HG02840 (cell line): ENCODE measurements around the gene USP24.
"Not testable (repeated sequence)": the region's sequence is repeated elsewhere in the genome, so short reads cannot be mapped to it uniquely, and the experiment has no call there.

Experiments used
- ATAC-seq: cut with Tn5 transposase; IDR thresholded peaks from one replicate; pipeline ENCODE4 v1.9.1; 2021; ENCODE audit warnings: mild to moderate bottlenecking, moderate library complexity, moderate number of reproducible peaks; ENCODE audit not compliant: unreplicated experiment, low FRiP score

The USP24 gene

DNA sequence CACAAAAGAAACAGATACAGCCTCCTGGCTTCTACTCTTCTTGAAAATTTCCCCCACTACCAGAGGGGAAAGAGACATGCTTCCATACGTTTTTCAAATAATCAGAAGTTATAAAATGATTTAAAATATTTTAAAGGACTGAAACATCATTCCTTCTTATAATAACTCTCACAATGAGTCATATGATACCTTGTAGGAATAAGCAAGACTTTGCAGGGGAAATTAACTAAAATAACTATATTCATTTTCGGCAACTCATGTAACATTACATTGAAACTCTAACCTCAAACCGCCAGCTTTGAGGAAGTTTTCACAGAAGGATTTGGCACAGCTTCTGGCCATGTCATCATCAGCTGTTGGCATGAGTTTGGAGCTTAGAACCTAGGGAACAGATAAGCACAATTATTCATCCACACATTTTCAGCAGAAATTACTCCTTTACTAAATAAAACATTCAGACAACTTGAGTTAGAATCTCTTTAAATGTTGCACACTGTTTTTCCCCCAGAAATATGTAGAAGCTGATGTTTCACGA is 85.9 kb downstream of the USP24 start:
- no peak for ATAC-seq

DNA sequence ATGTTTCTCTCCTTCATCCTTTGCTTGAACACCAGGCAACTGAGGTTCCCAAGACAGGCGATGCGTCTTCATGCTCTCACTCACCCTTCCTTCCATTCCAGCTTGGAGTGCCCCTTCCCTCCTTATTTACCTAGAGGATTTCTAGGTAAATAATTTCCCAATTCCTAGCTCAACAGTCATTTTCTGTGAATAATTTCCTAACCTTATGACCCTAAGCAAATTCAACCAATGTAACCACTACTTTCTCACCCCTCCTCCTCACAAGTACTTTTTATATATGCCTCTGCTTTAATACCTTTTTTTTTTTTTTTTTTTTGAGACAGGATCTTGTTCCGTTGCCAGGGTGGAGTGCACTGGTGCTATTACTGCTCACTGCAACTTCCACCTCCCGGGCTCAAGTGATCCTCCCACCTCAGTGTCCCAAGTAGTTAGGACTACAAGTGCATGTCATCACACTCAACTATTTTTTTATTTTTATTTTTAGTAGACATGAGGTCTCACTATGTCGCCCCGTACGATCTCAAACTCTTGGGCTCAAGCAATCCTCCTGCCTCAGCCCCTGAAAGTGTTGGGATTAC is 86.7 kb downstream of the USP24 start:
- ATAC-seq = no peak

DNA sequence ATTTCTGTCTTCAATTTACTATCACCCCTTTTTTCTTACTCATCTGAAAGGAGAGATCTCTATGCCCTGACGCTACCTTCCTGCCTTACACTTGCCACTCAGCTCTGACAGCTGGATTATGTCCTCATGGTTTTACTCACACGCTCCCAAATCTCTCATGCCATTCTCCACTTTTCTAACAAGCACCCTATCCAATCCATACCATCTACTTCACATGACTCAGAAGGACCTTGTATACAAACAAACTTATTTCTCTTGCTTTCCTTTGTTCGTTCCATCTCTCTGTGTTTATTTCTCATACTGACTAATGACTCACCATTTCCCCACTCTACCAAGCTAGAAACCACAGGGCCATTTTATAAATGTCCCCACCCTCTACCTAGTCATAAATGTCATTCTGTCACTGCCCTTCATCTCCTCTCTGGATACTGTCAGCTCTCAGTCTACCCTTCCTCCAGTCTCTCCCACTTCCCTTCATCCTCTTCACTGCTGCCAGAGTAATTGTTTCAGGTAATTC is 87.3 kb downstream of the USP24 start:
- no peak for ATAC-seq

DNA sequence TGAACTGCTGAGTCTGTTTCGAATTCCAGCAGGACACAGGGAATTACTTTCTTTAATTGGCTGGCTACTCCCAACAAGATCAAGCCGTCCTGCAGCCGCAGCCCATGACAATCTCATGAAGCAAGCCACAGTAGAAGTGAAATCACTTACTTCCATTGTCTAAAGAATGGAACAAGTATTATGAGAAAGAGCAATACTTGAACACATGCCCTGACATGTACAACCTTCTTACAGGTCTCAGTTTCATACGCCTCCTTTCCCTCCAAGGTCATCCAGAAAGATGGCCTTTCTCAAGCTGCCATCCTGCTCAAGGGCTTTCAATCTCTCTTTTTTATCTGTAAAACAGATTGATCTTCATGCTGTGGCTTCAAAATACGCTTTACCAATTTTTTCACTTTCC is 90.7 kb downstream of the USP24 start:
- ATAC-seq = no peak

DNA sequence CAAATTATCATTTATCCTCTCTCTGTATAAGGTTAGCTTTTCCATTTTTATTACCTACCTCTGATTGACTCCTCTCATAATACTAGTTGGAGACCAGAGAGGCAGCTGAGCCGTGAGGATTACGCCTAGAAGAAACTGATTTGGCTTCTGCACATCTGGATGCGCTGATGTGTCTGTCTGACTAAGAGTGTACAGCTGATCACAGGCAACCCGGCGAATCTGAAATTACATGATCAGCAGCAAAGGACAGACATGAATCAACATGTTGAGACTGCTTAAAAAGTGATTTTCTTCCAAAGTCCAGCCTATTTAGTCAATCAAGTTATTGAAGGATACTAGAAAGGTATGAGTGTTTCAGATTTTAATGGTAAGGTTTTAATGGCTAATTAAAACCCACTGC is 94.6 kb downstream of the USP24 start:
- no peak for ATAC-seq

DNA sequence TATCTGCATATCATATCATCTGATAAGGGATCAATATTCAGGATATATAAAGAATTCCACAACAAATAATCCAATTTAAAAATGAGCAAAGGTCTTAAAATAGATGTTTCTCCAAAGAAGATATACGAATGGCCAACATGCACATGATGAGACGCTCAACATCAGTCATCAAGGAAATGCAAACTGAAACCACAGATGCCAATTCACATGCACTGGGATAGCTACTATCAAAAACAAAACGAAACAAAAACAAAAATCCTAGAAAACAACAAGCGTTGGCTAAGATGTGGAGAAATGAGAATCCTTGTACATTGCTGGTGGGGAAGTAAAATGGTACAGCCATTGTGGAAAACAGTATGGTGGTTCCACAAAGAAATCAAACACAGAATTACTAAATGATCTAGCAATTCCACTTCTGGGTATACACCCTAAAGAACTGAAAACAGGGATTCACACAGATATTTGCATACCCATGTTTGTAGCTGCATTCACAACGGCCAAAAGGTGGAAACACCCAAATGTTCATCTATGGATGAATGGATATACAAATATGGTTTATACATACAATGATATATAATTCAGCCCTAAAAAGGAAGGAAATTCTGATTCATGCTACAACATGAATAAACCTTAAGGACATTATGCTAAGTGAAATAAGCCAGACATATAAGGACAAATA is 96.4 kb downstream of the USP24 start:
- ATAC-seq = no peak

DNA sequence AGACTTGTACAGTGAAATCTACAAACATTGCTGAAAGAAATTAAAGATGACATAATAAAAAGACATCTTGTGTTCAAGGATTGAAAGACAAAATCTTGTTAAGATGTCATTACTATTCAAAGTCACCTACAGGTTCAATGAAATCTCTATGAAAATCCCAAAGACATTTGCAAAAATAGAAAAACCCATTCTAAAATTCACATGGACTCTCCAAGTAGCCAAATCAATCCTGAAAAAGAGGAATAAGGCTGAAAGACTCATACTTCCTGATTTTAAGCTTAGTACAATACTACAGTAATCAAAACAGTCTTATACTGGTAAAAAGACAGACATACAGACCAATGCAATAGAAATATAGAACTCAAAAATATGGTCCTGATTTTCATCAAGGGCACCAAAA is 97.2 kb downstream of the USP24 start:
- ATAC-seq = no peak

DNA sequence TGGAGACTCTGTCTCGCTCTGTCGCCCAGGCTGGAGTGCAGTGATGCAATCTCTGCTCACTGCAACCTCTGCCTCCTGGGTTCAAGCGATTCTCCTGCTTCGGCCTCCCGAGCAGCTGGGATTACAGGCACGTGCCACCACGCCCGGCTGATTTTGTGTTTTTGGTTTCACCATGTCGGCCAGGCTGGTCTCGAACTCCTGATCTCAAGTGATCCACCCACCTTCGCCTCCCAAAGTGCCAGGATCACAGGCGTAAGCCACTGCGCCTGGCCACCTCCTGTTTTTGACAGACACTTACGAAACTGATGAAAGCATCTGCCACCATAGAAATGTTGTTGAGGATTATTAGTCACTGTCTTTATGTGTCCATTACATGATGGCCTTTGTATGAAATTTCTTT is 106.2 kb downstream of the USP24 start:
- ATAC-seq = not testable (repeated sequence)

DNA sequence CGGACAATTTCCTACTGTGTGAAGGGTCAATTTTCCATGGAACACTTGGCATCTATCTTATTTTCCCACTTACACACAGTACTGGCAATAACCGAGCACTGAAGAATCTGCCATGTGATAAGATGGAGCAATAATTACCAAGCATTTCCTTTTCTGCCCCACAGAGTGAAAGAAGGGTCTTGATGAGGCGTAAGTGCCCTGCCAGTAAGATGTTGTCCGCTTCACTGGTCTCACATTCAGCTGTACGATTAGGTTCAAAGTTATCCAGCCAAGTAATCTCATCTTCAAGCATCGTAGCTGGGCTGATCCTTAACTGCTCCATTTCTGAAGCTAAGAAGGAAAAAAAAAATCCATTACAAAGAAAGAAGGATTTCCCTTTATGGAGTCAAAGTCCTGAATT is 108.1 kb downstream of the USP24 start:
- no peak for ATAC-seq

DNA sequence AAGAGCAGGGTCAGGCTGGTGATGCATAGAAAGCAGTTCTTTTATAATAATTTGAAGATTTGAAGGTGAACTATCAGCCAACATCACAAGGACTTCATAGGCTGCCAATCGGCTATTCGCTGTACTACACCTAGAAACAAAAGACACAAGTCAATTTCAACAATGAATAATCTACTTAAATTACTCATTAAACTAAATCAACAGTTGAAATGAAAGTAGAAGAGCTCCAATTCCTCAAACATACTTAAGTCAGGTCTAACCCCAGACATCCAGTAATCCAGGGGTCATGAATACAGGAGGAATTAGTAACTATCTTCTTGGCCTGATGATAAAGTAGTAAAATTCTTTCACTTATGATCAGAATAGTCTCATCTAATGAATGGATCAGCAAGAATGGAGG is 111.3 kb downstream of the USP24 start:
- no peak for ATAC-seq

DNA sequence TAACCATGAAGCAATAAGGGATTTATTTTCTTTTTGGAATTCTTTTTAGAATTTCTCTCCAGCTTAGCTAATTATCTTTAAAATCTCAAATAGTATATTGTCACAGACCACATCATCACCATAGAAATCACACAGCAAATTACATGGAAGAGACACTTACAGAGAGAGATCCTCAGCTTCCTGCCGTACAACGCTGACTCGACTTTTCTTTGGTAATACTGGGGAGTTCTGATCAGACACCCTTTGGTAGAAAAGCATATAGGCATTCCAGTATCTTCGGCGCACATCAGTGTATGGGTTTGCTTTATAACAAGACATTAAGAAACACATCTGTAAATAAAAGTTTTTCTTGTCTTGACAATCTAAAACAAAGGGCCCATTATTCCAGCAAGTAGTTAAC is 120.1 kb downstream of the USP24 start:
- no peak for ATAC-seq

DNA sequence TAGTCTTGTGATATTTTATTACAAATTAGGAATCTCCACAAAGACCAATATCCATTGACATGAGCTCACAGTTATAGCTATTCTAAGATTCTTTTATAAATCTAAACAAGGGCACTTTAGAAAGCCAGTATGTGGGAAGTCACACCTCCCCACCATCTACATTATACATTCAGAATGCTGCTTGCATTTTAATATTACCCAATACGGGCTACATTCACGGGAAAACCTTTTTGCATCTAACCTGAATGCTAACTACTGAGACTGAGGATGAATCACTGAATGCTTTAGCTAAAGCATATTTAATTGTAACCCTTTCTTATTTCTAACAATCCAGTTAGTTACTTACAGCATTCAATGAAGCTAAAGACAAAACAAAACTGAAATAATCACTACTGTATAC is 122.7 kb downstream of the USP24 start:
- ATAC-seq = no peak

DNA sequence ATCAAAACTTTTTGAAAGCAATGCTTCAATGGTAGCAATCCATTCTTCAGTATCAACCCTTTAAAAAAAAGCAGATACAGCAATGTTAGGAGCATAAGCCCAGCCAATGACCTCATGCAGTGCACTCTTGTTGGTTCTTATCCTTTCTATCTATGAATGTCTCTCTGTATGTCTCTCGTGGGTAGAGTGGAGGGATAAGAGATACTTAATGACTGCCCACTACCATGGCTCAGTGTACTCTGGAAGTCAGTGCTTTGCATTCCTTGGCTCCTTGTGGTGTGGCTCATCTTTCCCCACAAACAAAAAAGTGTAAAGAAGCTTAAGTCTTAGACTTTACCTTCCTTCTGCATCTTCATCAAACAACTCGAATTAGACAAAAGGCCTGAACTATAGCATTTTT is 125.5 kb downstream of the USP24 start:
- no peak for ATAC-seq

DNA sequence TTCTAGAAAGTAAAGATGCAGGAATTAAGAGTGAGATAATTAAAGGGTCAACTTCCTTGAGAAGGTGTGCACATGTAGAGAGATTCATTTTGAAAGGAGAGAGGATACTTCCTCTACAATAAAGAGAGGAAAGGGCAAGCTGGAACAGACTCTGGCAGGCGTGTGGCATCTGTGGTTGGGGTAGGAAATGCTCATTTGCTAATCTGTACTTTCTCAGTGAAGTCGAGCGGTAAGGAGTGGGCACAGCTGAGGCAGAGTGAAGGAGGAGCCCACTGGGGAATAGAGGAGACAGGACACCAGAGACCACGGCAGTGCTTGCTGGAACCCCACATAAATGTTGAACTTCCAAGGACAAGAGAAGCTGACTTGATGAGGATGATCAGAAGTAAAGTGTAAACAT is 126.8 kb downstream of the USP24 start:
- ATAC-seq = no peak

DNA sequence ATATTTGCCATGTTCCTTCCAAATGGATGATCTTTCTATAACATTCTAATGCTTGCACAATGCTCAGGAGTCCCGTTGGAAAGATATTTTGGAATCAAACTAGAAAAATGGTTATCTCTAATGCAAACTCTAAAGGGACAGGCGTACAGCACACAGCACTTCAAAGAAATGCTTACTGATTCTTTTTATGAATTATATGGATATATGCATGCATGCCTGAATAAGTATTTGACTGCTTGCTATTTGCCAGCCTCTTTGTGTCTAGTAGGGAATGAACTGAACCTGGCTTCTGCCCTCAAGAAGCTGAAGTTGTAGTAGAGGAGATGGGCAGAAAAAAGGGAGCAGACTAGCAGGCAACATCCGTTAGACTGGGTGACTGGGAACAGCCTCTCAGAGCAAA is 127.7 kb downstream of the USP24 start:
- no peak for ATAC-seq

DNA sequence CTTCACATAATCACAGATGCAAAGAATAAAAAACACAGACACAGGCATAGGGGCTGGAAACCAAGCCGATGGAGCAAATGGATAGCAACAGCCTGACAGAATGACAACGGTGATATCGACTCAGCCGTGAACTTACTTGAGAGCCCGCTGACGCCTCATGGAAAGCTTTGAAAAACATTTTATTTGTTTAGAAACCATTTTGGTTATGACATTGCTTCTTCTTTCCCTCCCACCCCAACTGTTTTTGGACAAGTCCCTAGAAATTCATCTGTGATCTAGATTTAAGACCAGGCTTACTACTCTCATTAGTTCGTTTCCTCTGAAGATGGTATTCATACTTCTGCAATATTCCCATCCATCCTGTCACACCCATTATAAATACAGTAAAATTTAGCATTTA is 130.9 kb downstream of the USP24 start:
- no peak for ATAC-seq

DNA sequence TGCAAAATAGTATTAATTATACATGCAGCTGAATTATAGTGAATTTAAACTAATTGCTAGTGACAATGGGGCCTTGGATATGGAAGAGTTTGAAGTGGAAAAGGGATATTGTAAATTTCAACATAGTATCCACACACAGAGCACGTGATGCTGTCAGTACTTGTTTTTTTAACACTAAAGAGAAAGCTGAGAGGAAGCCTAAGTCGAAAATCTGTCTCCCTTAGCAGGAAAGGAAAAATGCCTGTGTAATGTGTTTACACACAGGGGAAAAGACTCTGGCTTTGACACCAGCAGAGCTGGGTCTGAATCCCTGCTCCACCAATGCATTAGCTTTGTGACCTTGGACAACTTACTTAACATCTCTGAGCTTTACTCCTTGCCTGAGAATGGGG is 133.3 kb downstream of the USP24 start:
- ATAC-seq = no peak

DNA sequence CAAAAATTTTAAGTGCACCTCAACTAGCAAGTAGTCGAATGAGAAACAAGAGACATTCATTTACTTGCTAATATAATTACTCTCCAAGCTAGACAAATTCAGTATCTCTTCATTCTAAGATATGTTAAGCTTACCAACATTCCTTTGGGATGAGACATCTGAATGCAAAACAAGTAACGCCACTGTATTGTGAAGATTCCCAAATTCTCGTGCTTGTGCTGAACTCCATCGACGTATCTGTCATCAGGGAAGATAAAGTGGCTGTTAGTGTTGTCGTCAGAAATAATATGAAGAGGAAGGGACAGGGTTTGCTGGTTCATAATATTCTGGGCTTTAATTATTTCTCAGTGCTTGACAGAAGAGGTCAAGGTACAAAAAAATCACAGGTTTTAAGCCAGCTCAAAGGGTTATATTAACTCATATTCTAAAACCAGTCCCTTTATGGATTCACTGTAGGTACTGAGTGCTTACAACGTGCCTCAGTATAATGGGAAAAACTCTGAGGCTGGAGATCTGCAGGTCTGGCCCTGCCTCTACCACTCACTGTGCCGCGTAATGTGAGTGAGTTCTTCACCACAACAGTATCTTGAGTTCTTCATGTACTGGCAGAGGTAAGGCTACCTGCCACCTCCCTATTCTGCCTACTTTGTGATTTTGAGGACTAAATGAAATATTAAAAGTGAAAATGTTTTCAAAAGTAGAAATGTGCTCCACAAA is 133.8 kb downstream of the USP24 start:
- ATAC-seq = no peak

DNA sequence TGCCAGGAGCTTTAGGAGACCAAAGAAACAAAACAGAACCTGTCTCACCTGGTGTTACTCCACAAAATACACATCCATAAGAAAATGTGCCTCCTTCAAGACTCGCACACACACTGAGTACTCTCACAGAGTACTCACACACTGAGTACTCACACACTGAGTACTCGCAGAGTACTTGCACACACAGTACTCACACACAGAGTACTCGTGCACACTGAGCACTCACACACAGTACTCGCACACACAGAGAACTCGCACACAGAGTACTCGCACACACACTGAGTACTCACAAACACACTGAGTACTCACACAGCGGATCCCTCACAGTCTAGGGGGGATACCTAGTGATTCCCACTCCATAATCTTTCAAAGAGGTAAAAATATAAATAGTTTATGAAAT is 135.5 kb downstream of the USP24 start:
- ATAC-seq = no peak

DNA sequence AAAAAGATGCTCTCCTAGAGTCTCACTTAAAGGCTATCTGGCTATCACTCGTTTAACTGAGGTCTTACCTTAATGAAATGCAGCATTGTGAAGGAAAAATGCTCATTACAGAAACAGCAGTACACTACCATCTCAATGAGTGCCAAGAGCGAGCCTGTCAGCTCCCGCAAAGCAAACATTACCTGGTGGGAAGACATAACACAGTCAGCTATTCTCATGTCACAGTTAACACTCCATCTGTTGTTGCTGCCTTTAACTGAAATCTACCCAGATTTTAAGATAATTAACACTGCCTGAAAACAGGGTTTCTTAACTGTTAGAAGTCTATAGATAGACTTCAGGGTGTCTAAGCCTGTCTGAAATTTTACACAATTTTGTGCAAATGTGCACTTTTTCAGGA is 136.7 kb downstream of the USP24 start:
- ATAC-seq = no peak

DNA sequence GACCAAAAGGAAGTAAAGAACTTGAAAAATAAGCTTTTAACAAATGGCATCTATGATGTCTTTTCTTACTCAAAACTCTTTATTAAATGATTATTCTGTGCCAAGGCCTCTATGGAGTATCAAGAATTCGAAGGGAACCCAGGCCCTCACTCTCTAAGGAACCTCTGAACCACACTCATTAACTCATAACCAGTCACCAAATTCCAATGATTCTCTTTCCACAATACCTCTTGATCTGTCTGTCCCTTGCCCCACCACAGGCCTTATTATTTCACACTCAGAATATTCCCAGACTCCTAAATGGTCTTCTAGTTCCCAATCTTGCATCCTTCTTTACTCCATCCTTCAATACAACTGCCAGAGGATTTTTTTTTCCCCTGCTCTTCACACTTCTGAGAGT is 138.8 kb downstream of the USP24 start:
- no peak for ATAC-seq

DNA sequence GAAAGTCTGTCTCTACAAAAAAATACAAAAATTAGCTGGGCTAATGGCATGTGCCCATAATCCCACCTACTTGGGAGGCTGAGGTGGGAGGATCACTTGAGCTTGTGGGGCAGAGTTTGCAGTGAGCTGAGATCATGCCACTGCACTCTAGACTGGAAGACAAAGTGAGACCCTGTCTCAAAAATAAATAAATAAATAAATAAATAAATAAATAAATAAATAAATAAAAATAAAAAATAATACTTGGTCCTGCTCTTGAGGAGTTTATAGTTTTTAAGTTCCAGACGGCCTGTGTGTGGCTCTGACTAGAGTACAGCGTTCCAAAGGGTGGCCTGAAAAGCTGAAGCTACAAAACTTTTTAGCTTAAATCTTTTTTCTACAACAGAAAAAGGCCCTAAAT is 140.7 kb downstream of the USP24 start:
- ATAC-seq = no peak
